Fibroblast of the aortic adventitia (primary cell): Measurements from ENCODE around the gene DIP2B. TPM values are rescaled to one million over a fixed set of nuclear protein-coding genes. Genes with fewer than 3 reads are reported as not detected.

Experiments used
- DNase-seq: peaks from one replicate; pipeline ENCODE4 v3.0.0-alpha.2; 2010; ENCODE audit warnings: low read depth
- H3K4me3 ChIP-seq: 2 replicates; pipeline ENCODE4 v1.5.1; 2011; ENCODE audit warnings: low read depth, mild to moderate bottlenecking, control low read depth, low read length, moderate library complexity
- CTCF ChIP-seq: IDR thresholded peaks from 2 replicates; pipeline ENCODE4 v1.5.1; 2011; ENCODE audit warnings: mild to moderate bottlenecking, low read length, control low read depth, inconsistent platforms; ENCODE audit not compliant: insufficient read depth
- total RNA-seq: library from RNA; depleted of rRNA; stranded (reverse); fragments of >200 nt; gene quantifications from 2 replicates; pipeline ENCODE4 v1.2.3, GENCODE V29; 2012; ENCODE audit warnings: low replicate concordance

Gene DIP2B
- total RNA-seq, 1 donor = 26.7 TPM

GRCh38 chr12:50655374-50655921 lies 150.7 kb downstream of the DIP2B start:
- TF ChIP-seq CTCF = no peak
- DNase-seq = no peak

GRCh38 chr12:50659260-50659659 lies 154.5 kb downstream of the DIP2B start:
- no peak for DNase-seq
- TF ChIP-seq CTCF = no peak
- H3K4me3 ChIP-seq = no peak overlapping the region

More at GRCh38 chr12:50655374-50655921, 150.7 kb downstream of the DIP2B start:
- no peak overlapping the region for H3K4me3 ChIP-seq

GRCh38 chr12:50659690-50660424 lies 155.1 kb downstream of the DIP2B start:
- TF ChIP-seq CTCF = no peak
- H3K4me3 ChIP-seq = no peak overlapping the region
- no peak for DNase-seq

GRCh38 chr12:50660425-50660822 lies 155.6 kb downstream of the DIP2B start:
- TF ChIP-seq CTCF = no peak
- DNase-seq = no peak
- H3K4me3 ChIP-seq = no peak overlapping the region

GRCh38 chr12:50661300-50662115 lies 156.7 kb downstream of the DIP2B start:
- DNase-seq = no peak

GRCh38 chr12:50662116-50662510 lies 157.3 kb downstream of the DIP2B start:
- DNase-seq = no peak
- no peak overlapping the region for H3K4me3 ChIP-seq
- TF ChIP-seq CTCF = no peak

More at GRCh38 chr12:50661300-50662115, 156.7 kb downstream of the DIP2B start:
- no peak overlapping the region for H3K4me3 ChIP-seq
- no peak for TF ChIP-seq CTCF
